ENCODE data around the gene NUP37. TPM values are rescaled to one million over a fixed set of nuclear protein-coding genes. Genes with fewer than 3 reads are reported as not detected.

NUP37 gene
- total RNA-seq, 1 experiment from 2014 or later, result 92.6 TPM

DNA sequence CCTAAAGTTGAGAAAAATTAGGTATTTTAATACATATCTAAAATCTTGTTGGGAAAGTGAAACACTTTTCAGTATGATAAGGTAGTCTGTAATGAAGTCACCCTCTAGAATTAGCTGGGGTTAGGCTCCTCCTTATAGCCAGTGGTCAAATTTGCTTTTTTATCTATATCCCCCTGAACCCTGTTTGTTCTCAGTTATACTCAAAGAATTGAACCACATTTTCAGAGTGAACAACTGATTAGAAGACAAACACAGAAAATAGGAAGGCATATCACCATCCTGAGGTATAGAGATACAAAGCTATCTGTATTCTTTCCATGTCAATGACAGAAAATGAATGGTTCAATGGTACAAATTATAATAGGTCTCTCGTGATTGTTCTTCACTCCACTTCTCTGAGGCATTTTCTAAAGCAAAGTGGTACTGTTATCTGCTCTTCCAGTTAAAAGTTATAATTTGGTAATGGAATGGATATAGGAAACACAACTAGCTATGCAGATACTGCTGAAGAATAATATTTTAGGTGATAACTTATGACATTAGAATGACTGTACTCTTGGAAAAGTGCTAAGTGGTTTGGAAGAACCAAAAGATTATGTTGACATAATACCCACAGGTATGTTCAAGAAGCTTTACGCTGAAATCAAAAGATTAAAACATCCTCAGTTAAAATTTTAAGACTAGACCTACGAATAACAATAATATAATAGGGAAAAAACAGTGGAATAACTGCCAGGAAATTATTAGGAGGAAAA lies 85.7 kb downstream of the NUP37 start:
- DNase-seq (ENCODE audit: extremely low read depth, low read depth), result no peak

DNA sequence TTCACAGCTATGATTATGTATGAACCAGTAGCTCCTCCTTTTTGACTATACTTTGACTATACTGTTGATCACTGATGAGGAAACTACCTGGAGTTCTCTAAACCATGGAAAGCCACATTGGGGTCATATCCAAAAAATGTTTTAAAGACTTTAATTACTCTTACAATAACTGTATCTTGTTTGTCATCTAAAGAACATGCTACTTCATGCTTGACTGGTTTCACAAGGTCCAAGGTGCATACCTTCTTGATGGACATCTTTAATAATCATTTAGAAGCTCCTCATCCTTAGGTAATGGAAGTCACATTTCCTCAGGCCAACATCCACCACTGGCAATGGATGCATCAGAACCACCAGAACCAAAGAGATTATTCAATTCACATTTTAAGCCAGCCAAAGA lies 88.1 kb downstream of the NUP37 start:
- no peak for DNase-seq (ENCODE audit: extremely low read depth, low read depth)

DNA sequence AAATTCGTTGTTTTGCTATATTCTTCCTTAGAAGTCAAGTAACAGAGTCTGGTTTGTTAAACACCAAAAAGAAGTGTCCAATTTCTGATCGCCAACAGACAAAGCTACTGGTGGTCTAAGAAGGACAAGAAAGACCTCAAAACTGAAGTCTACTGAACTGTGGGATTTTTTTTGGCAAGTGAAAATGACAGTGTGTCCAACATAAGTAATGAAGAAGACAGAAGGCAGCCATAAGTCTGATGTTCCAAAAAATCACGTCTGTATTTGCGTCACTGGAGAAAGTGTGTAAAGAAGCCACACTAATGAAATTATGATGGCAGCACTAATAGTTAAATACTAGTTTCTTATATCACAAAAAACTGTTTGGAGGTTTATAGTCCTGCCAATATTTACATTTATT lies 90.8 kb downstream of the NUP37 start:
- no peak for DNase-seq (ENCODE audit: extremely low read depth, low read depth)

DNA sequence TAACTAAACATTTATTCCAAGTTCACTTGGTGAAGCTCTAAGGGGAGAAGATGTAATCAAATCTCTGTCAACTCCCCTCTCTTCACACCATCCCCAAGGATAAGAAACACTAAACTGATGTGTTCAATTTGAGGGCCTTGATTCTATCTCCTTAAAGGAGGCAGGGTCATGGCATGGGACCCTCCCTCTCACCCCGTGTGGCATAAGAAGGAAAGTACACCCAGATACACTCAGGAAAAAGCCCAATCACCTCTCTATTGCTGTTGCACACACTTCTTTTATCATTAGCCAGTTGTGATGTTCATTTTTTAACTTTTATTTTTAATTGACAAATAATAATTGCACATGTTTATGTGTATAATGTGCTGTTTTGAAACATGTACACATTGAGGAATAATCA lies 93.2 kb downstream of the NUP37 start:
- DNase-seq (ENCODE audit: extremely low read depth, low read depth), result no peak

DNA sequence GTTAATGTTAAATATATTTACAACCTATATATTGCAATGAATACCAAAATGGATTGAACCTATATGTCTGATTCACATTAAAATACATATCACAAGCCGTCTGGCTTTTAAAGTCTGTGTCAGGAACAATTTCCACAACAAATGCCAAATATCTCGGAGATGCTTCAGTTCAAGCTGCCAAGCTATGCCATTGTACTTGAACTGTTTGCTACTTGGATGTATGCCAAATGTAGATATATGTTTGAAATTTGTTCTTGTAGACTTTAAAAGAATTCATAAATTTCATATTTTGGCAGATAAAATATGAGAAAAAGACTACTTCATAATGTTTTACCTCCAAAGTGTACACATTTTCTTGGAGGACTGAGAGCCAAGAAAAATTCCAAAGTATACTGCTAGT lies 95.1 kb downstream of the NUP37 start:
- DNase-seq (ENCODE audit: extremely low read depth, low read depth), result no peak

DNA sequence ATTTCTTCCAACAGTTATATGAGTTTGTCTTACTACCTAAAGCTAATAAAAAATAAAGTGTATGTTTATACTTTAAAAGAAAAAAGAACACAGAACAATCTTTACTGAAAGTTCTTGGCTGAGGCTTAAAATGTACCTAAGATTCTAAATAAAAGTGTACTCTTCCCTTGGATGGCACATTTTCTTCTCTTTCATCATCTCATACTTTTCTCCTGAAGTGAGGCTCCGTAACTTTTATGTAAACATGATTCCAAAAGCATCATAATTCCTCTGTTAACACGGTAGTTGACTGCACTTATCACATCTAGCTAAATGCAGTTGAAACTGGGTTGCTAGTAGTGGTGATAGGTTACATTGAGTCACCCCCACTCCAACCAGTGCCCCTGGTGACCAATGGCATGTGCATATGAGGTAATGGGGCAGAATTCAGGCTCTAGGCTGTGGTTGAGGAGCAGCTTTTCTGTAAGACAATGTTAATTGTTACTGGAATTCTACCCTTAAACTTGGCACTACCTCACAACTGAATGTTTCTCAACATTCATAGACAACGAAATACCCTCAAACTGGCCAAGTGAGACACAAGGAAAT lies 96.5 kb downstream of the NUP37 start:
- no peak for DNase-seq (ENCODE audit: extremely low read depth, low read depth)

Other genes with a start within 250 kb of the NUP37 start
- 26.6 and 30.8 TPM in 2 replicates for gene DRAM1, start 242.5 kb downstream of the NUP37 start, total RNA-seq (2014; rRNA removed; shearing (Covaris generic))
- 49.9 and 53.4 TPM in 2 replicates for gene WASHC3, start 58.1 kb downstream of the NUP37 start, total RNA-seq (2014; rRNA removed; shearing (Covaris generic))
- 38.2 and 43.4 TPM in 2 replicates for gene PARPBP, start 69 bp upstream of the NUP37 start, total RNA-seq (2014; rRNA removed; shearing (Covaris generic))
- not detected in 2 replicates for gene PMCH, start 77.7 kb upstream of the NUP37 start, total RNA-seq (2014; rRNA removed; shearing (Covaris generic))

Data from NCI-H460 (cell line).